GM18526 (cell line): ENCODE data around the gene CLCN3.

ENCODE experiments used
- POLR2A ChIP-seq: IDR thresholded peaks from 3 replicates; pipeline ENCODE4 v1.6.1; 2011; ENCODE audit not compliant: insufficient read length; ENCODE audit errors: extremely low read depth

CLCN3 gene

DNA sequence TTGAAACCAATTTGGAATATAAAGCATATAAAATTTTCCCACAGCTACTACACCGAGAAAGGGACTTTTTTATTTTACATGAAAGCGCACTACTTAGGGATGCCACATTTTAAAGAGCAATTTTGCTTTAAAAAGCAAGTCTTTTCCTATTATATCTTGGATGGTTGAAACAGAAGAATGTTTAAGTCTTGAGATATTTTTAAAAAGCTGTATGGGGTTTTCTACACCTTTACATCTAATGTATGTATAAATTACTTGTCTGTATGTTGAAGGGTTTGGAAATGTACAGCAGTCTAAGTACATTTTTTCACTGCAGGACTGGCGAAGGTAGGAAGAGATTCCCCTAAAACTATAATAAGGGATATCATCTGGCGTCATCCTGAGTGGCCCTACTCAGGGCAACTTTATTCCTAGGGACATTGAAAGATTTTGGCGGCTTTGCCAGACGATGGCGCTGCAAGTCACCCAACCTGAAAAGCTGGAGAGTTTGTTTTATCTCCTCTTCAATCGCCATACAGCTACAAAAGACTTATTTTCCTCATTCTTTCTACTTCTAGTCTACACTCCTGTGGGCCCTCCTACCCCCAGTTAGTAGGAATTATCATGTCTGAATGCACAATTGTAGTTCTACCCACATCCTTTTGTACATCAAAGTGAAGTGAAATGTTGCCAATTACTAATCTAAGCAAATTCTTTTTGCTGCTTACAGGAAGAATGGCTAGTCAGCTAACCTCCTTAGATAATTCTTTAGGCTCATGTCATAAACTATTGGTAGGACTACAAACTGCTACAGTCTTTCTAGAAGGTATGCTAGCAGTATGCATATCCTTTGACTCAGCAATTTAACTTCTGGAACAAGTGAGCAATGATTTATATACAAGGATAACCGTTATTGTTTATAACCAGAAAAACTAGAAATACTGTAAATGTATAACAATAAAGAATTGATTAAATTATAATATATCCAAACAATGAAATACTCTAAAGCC lies 7.2 kb upstream of the CLCN3 start:
- TF ChIP-seq POLR2A, result no peak

DNA sequence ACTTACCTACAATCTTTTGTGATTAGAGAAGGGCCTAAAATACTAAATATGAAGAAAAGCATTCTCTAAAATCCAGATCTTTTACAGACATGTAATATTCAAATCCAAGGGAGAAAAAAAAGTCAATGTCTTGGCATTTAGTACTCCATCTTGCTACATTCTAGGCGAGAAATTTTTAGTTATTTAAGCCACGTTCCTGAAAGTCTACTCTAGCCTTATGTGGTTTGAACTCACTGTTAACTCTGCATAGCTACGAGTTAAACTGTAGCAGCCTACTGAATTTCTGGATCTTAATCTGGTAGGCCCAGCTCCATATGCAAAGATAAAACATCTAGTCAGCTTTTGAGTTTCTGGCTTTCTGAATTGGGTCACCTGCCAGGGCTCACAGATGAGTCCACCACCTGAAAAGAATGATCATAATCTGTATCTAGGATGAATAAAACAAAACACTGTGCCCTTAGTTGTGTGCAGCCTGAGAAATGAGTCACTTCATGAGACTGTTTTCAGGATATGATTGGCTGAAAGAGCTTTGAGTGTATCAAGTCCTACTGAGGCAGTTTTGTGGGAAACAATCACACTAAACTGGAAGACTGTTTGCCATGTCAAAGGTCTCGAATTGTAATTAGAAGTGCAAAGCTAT lies 4.8 kb upstream of the CLCN3 start:
- TF ChIP-seq POLR2A, result no peak

DNA sequence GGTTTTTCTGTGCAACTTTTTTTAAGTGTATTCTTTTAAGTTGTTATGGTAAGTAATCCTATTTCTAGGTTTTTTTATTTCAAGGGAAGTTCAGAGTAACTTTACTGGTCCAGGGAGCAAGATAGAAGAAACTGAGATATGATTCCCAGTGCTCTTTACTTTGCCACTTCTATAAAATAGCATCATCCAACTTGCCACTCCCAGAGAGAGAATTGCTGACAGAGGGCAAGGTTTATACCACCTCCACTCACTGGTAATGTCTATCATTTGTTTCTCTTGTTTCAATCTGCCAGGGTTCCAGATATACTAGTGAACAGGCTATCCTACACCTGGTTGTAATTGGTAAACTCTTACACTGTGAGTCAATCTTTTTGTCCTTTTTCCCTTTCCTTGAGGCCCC lies 3.5 kb upstream of the CLCN3 start:
- no peak for TF ChIP-seq POLR2A

DNA sequence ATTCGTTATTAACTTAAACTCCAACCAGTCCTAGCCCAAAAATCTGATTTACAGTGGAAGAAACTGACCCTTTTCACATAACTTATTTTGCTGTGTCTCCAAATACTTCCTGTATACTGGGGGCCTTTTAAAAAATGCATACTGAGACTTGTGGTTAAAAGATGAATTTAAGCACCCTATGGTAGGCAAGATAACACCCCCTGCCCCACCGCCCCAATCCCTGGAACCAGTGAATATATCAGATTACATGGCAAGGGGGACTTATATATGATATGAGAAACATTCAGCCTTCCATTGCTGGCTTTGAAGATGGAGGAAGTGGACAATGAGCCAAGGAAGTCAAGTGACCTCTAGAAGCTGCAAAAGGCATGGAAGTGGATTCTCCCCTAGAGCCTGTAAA lies 3.1 kb upstream of the CLCN3 start:
- no peak for TF ChIP-seq POLR2A

DNA sequence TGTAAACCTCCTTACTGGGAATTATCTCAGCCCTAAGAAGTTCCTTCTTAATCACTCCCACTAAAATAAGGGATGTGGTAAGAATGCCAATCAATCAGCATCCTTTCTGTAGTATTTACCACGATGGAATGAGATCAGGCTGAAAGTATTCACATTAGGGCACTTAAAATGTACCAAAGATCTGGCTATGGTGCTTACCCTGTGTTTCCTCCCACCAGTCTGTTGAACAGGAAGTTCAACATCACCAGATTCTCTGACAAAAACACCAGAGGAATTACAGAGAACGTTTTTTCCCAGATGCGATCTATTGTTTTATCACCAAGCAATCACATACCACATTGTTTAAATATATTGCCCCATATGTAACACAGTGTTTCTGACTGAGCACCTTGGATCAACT lies 2.1 kb upstream of the CLCN3 start:
- TF ChIP-seq POLR2A, result no peak

GRCh38 chr4:169618986-169619385 lies 1.4 kb upstream of the CLCN3 start:
- no peak for TF ChIP-seq POLR2A

GRCh38 chr4:169619518-169619957 lies 840 bp upstream of the CLCN3 start:
- TF ChIP-seq POLR2A, result no peak

DNA sequence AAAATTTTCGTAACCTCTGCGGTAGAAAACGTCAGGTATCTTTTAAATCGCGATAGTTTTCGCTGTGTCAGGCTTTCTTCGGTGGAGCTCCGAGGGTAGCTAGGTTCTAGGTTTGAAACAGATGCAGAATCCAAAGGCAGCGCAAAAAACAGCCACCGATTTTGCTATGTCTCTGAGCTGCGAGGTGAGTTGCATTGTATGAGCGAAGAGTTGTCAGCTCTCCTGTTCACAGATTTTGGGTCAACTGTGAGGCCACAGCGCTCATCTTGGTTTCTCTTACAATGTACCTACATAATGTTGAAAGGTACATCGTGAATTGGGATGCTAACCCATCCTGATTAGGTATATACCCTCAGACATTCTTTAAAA lies 486 bp downstream of the CLCN3 start:
- TF ChIP-seq POLR2A, result no peak

GRCh38 chr4:169621731-169622492 lies 1.5 kb downstream of the CLCN3 start:
- TF ChIP-seq POLR2A, result no peak

DNA sequence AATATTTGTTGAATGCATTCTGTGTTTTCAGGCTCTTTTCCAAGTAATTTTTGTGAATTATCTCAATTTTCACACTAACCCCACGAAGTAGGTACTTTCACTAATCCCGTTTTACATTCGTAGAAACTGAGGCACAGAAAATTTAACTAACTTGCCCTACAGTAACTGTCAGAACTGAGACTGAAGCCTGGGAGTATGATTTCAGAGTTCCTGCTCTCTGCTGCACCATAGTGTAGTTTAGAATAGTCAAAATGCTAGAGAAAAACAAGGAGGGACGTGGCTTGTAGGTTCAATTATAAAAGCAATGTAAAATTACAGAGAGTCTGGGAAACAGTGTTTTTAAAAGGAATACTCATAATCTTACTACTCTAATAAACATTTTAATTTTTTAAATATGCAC lies 2.2 kb downstream of the CLCN3 start:
- no peak for TF ChIP-seq POLR2A

DNA sequence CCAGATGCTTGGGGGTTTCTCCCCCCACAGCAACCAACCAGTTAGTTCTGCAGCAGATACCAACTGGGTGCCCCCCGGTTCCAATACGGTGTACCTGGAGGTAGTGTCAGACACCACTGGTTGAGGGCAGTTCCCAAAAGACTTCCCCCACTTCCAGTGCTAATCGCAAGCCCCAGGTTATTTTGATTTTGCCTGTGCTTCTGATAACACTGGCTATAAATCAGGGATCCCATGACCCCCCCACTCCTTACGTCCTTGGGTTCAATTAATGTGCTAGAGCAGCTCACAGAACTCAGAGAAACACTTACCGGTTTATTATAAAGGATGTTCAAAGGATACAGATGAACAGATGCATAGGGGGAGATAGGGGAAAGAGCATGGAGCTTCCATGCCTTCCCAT lies 5.5 kb downstream of the CLCN3 start:
- no peak for TF ChIP-seq POLR2A

DNA sequence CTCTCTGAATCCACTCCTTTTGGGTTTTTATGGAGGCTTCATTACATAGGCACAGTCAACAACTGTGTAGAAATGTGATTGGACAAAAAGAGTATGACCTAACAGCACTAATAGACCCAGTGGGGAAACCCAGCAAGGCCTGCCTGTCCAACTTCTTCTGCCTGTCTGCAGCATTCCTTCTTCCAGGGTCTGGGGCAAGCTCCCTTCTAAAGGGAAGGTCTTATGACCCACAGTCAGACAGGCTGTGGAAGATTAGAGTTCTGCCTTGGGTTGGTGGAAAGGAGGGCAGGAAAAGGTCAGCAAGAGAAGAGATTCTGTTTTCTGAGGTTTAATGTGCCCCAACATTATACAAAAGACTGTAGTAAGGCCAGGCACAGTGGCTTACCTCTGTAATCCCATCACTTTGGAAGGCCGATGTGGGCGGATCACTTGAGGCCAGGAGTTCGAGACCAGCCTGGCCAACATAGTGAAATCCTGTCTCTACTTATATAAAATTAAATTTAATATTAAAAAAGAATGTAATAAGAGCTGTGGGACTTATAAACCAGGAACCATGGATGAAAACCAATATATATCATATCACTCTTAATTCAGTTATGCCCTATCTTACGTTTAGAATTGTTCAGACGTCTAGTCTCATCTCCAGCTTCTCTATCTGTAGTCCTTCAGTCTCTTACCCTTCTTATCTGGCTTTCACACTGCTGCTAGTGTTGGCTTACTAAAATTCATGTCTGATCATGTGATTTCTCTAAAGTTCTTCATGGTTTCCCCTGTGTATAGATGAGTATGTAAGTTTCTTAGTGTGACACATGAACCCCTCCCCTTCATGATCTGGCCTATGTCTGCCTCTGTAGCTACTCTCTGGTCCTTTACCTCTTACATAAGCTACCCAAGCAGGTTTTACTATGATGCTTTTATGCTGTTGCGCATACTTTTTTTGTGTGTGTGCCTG lies 6.2 kb downstream of the CLCN3 start:
- TF ChIP-seq POLR2A, result no peak

- TF ChIP-seq POLR2A, result no peak
These were observed 6.9 kb downstream of the CLCN3 start for GRCh38 chr4:169627307-169627706.

DNA sequence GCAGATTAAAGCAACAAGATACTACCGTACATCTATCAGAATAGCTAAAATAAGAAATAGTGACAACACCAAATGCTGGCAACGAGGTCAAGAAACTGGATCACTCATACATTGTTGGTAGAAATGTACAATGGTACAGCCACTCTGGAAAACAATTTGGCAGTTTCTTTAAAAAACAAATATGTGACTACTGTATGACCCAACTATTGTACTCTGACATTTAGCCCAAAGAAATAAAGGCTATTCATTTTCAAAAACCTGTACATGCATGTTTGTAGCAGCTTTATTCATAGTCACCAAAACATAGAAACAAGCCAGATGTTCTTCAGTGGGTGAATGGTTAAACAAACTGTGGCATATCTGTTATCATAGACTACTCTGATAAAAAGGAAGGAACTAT lies 8.2 kb downstream of the CLCN3 start:
- no peak for TF ChIP-seq POLR2A

DNA sequence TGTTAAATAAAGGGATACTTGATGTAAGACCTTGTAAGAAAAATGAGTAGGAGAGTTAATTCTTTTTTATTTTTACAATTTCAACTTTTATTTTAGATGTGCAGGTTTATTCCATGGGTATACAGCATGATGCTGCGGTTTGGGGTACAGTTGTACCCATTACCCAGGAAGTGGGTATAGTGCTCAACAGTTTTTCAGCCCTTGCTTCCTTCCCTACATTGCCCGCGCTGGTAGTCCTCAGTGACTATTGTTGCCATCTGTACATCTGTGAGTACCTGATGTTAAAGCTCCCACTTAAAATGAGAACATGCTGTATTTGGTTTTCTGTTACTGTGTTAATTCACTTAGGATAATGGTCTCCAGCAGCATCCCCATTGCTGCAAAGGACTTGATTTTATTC lies 9.7 kb downstream of the CLCN3 start:
- no peak for TF ChIP-seq POLR2A
